Panc1 (cell line): Measurements from ENCODE around the gene OTUD6A. TPM values are rescaled to one million over a fixed set of nuclear protein-coding genes. Genes with fewer than 3 reads are reported as not detected.

Source experiments
- ATAC-seq: fragments of 200-7000 bp; cut with Tn5 transposase; 2 replicates; pipeline ENCODE4 v1.9.1; 2020; ENCODE audit warnings: mild to moderate bottlenecking, moderate library complexity
- BruUV-seq: library from RNA; stranded (reverse); fragments of 400-500 nt; replicated peaks from 2 replicates; lab custom pipeline; 2021; lab: Mats Ljungman, UMichigan
- CTCF ChIA-PET: fragments of 300-600 bp; sonication (Branson Sonifier 250); formaldehyde crosslinking; loops from one replicate; lab custom pipeline; 2022; ENCODE audit warnings: antibody characterized with exemption; lab: Charles Lee
- POLR2A ChIA-PET: fragments of 300-600 bp; sonication (Branson Sonifier 250); formaldehyde crosslinking; loops from one replicate; lab custom pipeline; 2022; ENCODE audit warnings: antibody characterized with exemption; lab: Charles Lee
- DNase-seq: peaks from one replicate; pipeline ENCODE4 v3.0.0-alpha.2; 2010; ENCODE audit warnings: low read depth, low spot score
- H3K27ac ChIP-seq: 2 replicates; pipeline ENCODE4 v1.5.1; 2011; ENCODE audit warnings: mild to moderate bottlenecking, low read length, inconsistent platforms
- H3K27me3 ChIP-seq: fragments of 200-500 bp; sonication (Bioruptor generic); 2 replicates; pipeline ENCODE4 v1.6.0; 2014; ENCODE audit warnings: low read length, inconsistent platforms; ENCODE audit not compliant: control insufficient read depth, insufficient read depth
- H3K36me3 ChIP-seq: fragments of 200-500 bp; sonication (Bioruptor generic); 2 replicates; pipeline ENCODE4 v1.5.1; 2014; ENCODE audit warnings: inconsistent platforms, mild to moderate bottlenecking, low read length, moderate library complexity; ENCODE audit not compliant: control insufficient read depth, insufficient read depth
- H3K4me1 ChIP-seq: 2 replicates; pipeline ENCODE4 v1.5.1; 2011; ENCODE audit warnings: inconsistent platforms, mild to moderate bottlenecking, low read length, moderate library complexity; ENCODE audit not compliant: control insufficient read depth, insufficient read depth
- H3K4me3 ChIP-seq, 2 experiments: 2 replicates each; pipeline ENCODE4 v1.5.1; 2011 to 2012; ENCODE audit warnings: low read depth in 2 of 2, low read length in 2 of 2, mild to moderate bottlenecking in 2 of 2, inconsistent platforms in 1 of 2, moderate library complexity in 1 of 2
- H3K9me3 ChIP-seq: fragments of 200-500 bp; sonication (Bioruptor generic); 2 replicates; pipeline ENCODE4 v1.5.1; 2014; ENCODE audit warnings: low read depth, mild to moderate bottlenecking, inconsistent platforms, low read length, moderate library complexity; ENCODE audit not compliant: control insufficient read depth, insufficient read depth
- POLR2AphosphoS5 ChIP-seq: IDR thresholded peaks from 2 replicates; pipeline ENCODE4 v1.6.1; 2012; ENCODE audit warnings: mild to moderate bottlenecking, low read depth, low read length, moderate library complexity
- SIN3A ChIP-seq: IDR thresholded peaks from 2 replicates; pipeline ENCODE4 v1.6.1; 2012; ENCODE audit warnings: low read depth, mild to moderate bottlenecking, low read length, moderate library complexity, borderline replicate concordance; ENCODE audit not compliant: insufficient read depth
- TCF7L2 ChIP-seq: IDR thresholded peaks from 2 replicates; pipeline ENCODE4 v1.6.1; 2011; ENCODE audit warnings: mild to moderate bottlenecking, low read depth, low read length, inconsistent platforms
- in situ Hi-C: cut with HindIII; loops from 2 replicates; pipeline ENCODE4 v1.10.0; 2016; ENCODE audit warnings: low sequenced_read_pairs, low pct_unique_long_range_greater_than_20kb
- intact Hi-C: fragments of 100-400 bp; cut with micrococcal nuclease; formaldehyde crosslinking; loops from one replicate; pipeline ENCODE4 v1.10.0; 2022; ENCODE audit not compliant: unreplicated experiment
- total RNA-seq: library from RNA; stranded (reverse); gene quantifications from one replicate; pipeline ENCODE4 v1.2.1, GENCODE V29; 2021; ENCODE audit not compliant: unreplicated experiment
- TF ChIP-seq, protein P1 (sequence below): fragments of 450-650 bp; IDR thresholded peaks from 2 replicates; pipeline ENCODE4 v1.5.1; 2017; ENCODE audit warnings: mild to moderate bottlenecking
- TF ChIP-seq, protein P2 (sequence below), 2 experiments: IDR thresholded peaks; 2 replicates each; pipeline ENCODE4 v1.6.1; 2011 to 2012; ENCODE audit warnings: low read depth in 2 of 2, control low read depth in 1 of 2, low read length in 1 of 2, mild to moderate bottlenecking in 1 of 2, moderate library complexity in 1 of 2; ENCODE audit not compliant: insufficient read depth in 1 of 2

Gene OTUD6A
- total RNA-seq, 1 experiment from 2014 or later: not detected

DNA sequence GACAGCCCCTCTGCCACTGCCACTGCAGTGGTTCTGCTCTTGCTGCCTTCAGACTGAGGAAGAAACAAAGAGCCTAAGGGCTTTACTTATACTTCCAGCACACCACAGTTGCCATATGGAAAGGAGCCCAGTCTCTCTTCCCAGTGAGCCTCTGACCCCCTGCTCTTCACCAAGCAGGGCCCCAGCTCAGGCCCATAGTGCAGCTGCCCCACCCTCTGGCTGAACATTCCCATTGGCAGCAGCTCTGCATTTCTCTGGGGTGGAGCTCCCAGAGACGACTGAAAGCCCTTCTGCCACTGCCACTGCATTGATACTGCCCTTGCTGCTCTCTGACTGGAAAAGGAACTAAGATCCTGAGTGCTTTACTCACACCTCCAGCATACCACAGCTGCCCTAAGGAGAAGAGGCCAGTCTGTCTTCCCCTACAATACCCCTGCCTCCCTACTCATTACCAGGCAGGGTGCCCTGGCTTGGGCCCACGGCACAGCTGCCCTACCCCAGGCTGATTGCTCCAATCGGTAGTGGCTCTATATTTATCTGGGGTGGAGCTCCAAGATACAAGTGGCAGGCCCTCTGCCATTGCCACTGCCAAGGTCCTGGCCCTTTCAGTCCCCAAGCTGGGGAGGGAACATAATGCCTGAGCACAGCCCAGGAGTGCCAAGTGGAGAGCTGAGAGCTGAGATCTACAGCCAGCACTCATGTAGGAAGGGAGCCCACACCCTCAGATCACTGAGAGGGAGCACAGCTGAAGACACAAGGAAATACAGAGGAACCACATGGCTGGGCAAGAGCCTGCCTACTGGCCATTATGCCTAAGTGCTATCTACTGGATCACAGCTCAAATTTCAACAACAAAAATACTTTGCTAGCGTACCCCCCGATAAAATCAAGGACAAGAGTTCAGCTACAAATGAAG lies 48.5 kb upstream of the OTUD6A start:
- no peak for DNase-seq
- no peaks in the 10 kb centered on the region for H3K9me3 ChIP-seq
- ChIA-PET POLR2A (no interaction called here), CTCF (no interaction called here)
- TF ChIP-seq, protein P1, sequence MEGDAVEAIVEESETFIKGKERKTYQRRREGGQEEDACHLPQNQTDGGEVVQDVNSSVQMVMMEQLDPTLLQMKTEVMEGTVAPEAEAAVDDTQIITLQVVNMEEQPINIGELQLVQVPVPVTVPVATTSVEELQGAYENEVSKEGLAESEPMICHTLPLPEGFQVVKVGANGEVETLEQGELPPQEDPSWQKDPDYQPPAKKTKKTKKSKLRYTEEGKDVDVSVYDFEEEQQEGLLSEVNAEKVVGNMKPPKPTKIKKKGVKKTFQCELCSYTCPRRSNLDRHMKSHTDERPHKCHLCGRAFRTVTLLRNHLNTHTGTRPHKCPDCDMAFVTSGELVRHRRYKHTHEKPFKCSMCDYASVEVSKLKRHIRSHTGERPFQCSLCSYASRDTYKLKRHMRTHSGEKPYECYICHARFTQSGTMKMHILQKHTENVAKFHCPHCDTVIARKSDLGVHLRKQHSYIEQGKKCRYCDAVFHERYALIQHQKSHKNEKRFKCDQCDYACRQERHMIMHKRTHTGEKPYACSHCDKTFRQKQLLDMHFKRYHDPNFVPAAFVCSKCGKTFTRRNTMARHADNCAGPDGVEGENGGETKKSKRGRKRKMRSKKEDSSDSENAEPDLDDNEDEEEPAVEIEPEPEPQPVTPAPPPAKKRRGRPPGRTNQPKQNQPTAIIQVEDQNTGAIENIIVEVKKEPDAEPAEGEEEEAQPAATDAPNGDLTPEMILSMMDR: no peak
- TF ChIP-seq TCF7L2 (no peak), SIN3A (no peak)
- H3K36me3 ChIP-seq: no peaks in the 10 kb centered on the region
- no TSS peak for BruUV-seq
- in situ Hi-C loops: no loop called here
- intact Hi-C loops: no loop called here
- ATAC-seq: no peak
- H3K27ac ChIP-seq: no peak overlapping the region
- no peak overlapping the region for H3K4me3 ChIP-seq
- H3K27me3 ChIP-seq: no peaks in the 10 kb centered on the region
- no peaks in the 10 kb centered on the region for H3K4me1 ChIP-seq

DNA sequence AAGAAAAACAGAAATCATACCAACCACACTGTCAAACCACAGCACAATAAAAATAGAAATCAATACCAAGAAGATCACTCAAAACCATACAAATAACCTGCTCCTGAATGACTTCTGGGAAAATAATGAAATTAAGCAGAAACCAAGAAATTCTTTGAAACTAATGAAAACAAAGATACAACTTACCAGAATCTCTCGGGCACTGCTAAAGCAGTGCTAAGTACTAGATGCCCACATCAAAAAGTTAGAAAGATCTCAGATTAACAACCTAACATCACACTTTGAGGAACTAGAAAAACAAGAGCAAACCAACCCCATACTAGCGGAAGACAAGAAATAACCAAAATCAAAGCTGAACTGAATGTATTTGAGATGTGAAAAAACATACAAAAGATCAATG lies 45.7 kb upstream of the OTUD6A start:
- Histone ChIP-seq H3K9me3 (no peaks in the 10 kb centered on the region), H3K4me1 (no peaks in the 10 kb centered on the region), H3K27ac (no peak overlapping the region), H3K27me3 (no peaks in the 10 kb centered on the region), H3K36me3 (no peaks in the 10 kb centered on the region), H3K4me3 (no peak overlapping the region)
- TF ChIP-seq, protein P1: no peak
- TF ChIP-seq POLR2AphosphoS5 (no peak), SIN3A (no peak), TCF7L2 (no peak)
- TF ChIP-seq, protein P2, sequence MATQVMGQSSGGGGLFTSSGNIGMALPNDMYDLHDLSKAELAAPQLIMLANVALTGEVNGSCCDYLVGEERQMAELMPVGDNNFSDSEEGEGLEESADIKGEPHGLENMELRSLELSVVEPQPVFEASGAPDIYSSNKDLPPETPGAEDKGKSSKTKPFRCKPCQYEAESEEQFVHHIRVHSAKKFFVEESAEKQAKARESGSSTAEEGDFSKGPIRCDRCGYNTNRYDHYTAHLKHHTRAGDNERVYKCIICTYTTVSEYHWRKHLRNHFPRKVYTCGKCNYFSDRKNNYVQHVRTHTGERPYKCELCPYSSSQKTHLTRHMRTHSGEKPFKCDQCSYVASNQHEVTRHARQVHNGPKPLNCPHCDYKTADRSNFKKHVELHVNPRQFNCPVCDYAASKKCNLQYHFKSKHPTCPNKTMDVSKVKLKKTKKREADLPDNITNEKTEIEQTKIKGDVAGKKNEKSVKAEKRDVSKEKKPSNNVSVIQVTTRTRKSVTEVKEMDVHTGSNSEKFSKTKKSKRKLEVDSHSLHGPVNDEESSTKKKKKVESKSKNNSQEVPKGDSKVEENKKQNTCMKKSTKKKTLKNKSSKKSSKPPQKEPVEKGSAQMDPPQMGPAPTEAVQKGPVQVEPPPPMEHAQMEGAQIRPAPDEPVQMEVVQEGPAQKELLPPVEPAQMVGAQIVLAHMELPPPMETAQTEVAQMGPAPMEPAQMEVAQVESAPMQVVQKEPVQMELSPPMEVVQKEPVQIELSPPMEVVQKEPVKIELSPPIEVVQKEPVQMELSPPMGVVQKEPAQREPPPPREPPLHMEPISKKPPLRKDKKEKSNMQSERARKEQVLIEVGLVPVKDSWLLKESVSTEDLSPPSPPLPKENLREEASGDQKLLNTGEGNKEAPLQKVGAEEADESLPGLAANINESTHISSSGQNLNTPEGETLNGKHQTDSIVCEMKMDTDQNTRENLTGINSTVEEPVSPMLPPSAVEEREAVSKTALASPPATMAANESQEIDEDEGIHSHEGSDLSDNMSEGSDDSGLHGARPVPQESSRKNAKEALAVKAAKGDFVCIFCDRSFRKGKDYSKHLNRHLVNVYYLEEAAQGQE (IDR thresholded peaks at IDR 0.05; ENCODE audit: insufficient read depth in 1 of 2, low read depth in 2 of 2, low read length in 1 of 2): no peak
- in situ Hi-C loops (no loop called here), intact Hi-C loops (no loop called here)
- ATAC-seq (no peak), DNase-seq (no peak)
- ChIA-PET CTCF (no interaction called here), POLR2A (no interaction called here)
- no TSS peak for BruUV-seq
